Lung (tissue), 12 donors: Measurements from ENCODE around the gene COPZ2. TPM values are rescaled to one million over a fixed set of nuclear protein-coding genes. Genes with fewer than 3 reads are reported as not detected.
A peak's percentile ranks its signal among the peaks of the same experiment; 100 is the strongest.
"Not testable (repeated sequence)": the region's sequence is repeated elsewhere in the genome, so short reads cannot be mapped to it uniquely, and the experiment has no call there.

Source experiments
- ATAC-seq: fragments of 200-7000 bp; cut with Tn5 transposase; one replicate; pipeline ENCODE4 v1.9.1; 2020; ENCODE audit warnings: moderate number of reproducible peaks; ENCODE audit not compliant: insufficient read depth, low FRiP score
- DNase-seq, 3 donors: peaks; one replicate each; pipeline ENCODE4 v3.0.0-alpha.2; 2013 to 2017
- H3K27ac ChIP-seq, 2 donors: one replicate each; pipeline ENCODE4 v1.5.1; 2013; ENCODE audit warnings: mild to moderate bottlenecking in 2 of 2, moderate library complexity in 2 of 2, control low read depth in 1 of 2, inconsistent platforms in 1 of 2, low read depth in 1 of 2, low read length in 1 of 2
- H3K27me3 ChIP-seq, 3 donors: one replicate each; pipeline ENCODE4 v1.5.1; 2013; ENCODE audit warnings: low read length in 2 of 3; ENCODE audit not compliant: control insufficient read depth in 3 of 3, insufficient read depth in 3 of 3
- H3K36me3 ChIP-seq, 4 donors: one replicate each; pipeline ENCODE4 v1.5.1; 2013; ENCODE audit warnings: low read length in 4 of 4, mild to moderate bottlenecking in 1 of 4, moderate library complexity in 1 of 4; ENCODE audit not compliant: control insufficient read depth in 4 of 4, insufficient read depth in 4 of 4
- H3K4me1 ChIP-seq, 5 donors: one replicate each; pipeline ENCODE4 v1.5.1; 2013; ENCODE audit warnings: low read length in 5 of 5, mild to moderate bottlenecking in 2 of 5, moderate library complexity in 1 of 5; ENCODE audit not compliant: control insufficient read depth in 5 of 5, insufficient read depth in 5 of 5
- H3K4me3 ChIP-seq: one replicate; pipeline ENCODE4 v1.5.1; 2013; ENCODE audit warnings: mild to moderate bottlenecking, control low read depth, moderate library complexity
- H3K9ac ChIP-seq, 2 donors: one replicate each; pipeline ENCODE4 v1.5.1; 2013; ENCODE audit warnings: low read length in 2 of 2, control low read depth in 1 of 2; ENCODE audit not compliant: insufficient read depth in 1 of 2
- H3K9me3 ChIP-seq, 4 donors: one replicate each; pipeline ENCODE4 v1.5.1; 2013; ENCODE audit warnings: low read length in 3 of 4, mild to moderate bottlenecking in 1 of 4, moderate library complexity in 1 of 4; ENCODE audit not compliant: control insufficient read depth in 4 of 4, insufficient read depth in 3 of 4
- WGBS, 2 donors: extraction: QIAGEN DNeasy Blood & Tissue Kit; methylation state at CpG; one replicate each; pipeline ENCODE4 v1.1.7; 2013; 5-methylcytosine and 5-hydroxymethylcytosine counted together
- polyA plus RNA-seq, 2 donors: library from polyadenylated mRNA; stranded (reverse); fragments of 200-250 nt; gene quantifications; one replicate each; pipeline ENCODE4 v1.2.1, GENCODE V29; 2013
- total RNA-seq, 2 donors: library from RNA; depleted of rRNA in 1 of 2; stranded (reverse); fragments of >200 nt in 1 of 2; gene quantifications; one replicate each; pipeline ENCODE4 v1.2.1, GENCODE V29; 2014 to 2021
- TF ChIP-seq, protein P1 (sequence below): IDR thresholded peaks from 2 replicates; pipeline ENCODE4 v1.5.1; 2012; ENCODE audit warnings: mild to moderate bottlenecking; ENCODE audit errors: control extremely low read depth, extremely low read depth
- donor health status: control.
- donor health status: control.
- donor health status: Bipolar disorder and iron deficiency.
- donor health status: healthy.
- donor health status: DM: yes; HTN: yes; CAD: no.

COPZ2 gene
- total and polyA plus RNA-seq, 4 donors: 6.2 to 25.5 (median 11.6) TPM

DNA sequence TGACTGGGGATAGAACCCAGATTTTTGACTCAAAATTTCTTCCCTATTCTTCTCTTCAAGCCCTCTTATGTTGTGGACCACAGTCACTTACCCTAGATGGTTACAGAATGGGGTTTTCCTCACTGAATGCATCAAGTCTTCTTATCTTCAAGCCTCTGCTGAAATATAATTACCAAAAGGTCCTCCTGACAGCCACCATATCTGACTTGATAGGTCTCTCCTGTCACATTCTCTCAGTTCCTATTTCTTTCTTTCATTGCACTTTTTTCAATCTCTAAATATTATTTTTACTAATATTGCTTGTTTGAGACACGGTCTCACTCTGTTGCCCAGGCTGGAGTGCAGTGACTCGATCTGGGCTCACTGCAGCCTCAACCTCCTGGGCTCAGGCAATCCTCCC, 1.1 kb upstream of the COPZ2 start:
- Histone ChIP-seq H3K27me3 (peaks cover 0 to 20% (median 3%) of the 10 kb centered on the region in 3 donors), H3K9ac (no peak overlapping the region), H3K27ac (no peak overlapping the region), H3K4me1 (peaks cover 0 to 15% (median 4%) of the 10 kb centered on the region in 5 donors), H3K36me3 (no peaks in the 10 kb centered on the region), H3K9me3 (no peaks in the 10 kb centered on the region), H3K4me3 (no peak overlapping the region)
- no peak for DNase-seq
- no peak for ATAC-seq
- TF ChIP-seq, protein P1, sequence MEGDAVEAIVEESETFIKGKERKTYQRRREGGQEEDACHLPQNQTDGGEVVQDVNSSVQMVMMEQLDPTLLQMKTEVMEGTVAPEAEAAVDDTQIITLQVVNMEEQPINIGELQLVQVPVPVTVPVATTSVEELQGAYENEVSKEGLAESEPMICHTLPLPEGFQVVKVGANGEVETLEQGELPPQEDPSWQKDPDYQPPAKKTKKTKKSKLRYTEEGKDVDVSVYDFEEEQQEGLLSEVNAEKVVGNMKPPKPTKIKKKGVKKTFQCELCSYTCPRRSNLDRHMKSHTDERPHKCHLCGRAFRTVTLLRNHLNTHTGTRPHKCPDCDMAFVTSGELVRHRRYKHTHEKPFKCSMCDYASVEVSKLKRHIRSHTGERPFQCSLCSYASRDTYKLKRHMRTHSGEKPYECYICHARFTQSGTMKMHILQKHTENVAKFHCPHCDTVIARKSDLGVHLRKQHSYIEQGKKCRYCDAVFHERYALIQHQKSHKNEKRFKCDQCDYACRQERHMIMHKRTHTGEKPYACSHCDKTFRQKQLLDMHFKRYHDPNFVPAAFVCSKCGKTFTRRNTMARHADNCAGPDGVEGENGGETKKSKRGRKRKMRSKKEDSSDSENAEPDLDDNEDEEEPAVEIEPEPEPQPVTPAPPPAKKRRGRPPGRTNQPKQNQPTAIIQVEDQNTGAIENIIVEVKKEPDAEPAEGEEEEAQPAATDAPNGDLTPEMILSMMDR: no peak
- 83 to 88% methylated on average over 2 of the region's 2 CpGs for WGBS, 2 donors

DNA sequence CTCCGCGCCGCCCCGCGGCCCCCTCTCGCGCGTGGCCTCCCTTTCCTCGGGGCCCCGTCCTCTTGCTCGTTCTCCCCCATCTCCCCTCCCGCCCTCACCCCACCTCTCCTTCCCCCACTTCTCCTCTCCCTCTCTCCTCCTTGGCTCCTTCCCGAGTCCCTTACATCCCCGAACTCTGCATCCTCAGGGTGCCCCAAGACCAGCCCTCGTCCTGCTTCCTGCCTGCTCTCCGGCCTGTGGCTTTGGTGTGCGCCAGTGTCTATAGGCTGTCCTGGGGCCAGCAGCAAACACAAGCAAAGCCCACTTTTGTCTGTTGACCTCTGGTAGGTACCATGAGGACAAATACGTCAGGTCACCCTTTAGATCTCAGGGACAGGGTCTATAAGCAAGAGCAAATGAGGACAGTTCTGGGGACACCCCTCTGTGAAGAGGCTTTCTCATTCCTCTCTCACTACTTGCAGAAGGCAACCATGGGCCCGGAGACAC, 284 bp upstream of the COPZ2 start:
- Histone ChIP-seq H3K4me3 (no peak overlapping the region), H3K9me3 (no peaks in the 10 kb centered on the region), H3K4me1 (peaks cover 0 to 15% (median 4%) of the 10 kb centered on the region in 5 donors), H3K36me3 (no peaks in the 10 kb centered on the region), H3K27ac (no peak overlapping the region), H3K9ac (no peak overlapping the region), H3K27me3 (peaks cover 0 to 20% (median 3%) of the 10 kb centered on the region in 3 donors)
- peak in 1 of 3 donors; percentile 24 for DNase-seq
- no peak for ATAC-seq
- TF ChIP-seq, protein P1: no peak
- 9 to 19% methylated on average over 8 to 19 of the region's 19 CpGs for WGBS, 2 donors

DNA sequence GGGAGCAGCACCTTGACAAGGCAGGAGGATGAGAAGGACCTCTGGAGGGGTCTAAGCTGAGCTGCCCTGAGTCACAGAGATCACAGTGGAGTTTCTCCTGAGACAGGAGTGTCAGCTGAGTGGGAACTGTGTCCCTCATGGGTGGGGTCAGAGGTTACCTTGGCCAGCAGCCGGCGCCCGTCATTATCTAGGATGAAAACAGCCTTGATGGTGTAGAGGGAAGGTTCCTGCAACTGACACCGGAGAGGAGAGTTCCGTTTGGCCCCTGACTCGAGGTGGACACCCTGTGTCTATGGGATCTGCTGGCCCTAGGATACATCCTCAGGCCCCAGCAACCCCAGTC, 933 bp downstream of the COPZ2 start:
- H3K27me3 ChIP-seq: peaks cover 0 to 20% (median 3%) of the 10 kb centered on the region in 3 donors
- H3K27ac ChIP-seq: peak overlapping the region in 1 of 2 donors; percentile 51
- H3K4me1 ChIP-seq: peaks cover 0 to 15% (median 4%) of the 10 kb centered on the region in 5 donors
- ATAC-seq (no peak), DNase-seq (no peak)
- no peak overlapping the region for H3K4me3 ChIP-seq
- no peak overlapping the region for H3K9ac ChIP-seq
- H3K9me3 ChIP-seq: no peaks in the 10 kb centered on the region
- TF ChIP-seq, protein P1: no peak
- H3K36me3 ChIP-seq: peaks cover 0 to 4% (median 0%) of the 10 kb centered on the region in 4 donors
- 64 to 69% methylated on average over 6 of the region's 6 CpGs for WGBS, 2 donors

- H3K9me3 ChIP-seq, H3K36me3 ChIP-seq, DNase-seq, H3K9ac ChIP-seq, H3K4me3 ChIP-seq, H3K27ac ChIP-seq, ATAC-seq: not testable (repeated sequence)
- peaks cover 0 to 15% (median 4%) of the 10 kb centered on the region in 5 donors for H3K4me1 ChIP-seq
- H3K27me3 ChIP-seq: peaks cover 0 to 20% (median 3%) of the 10 kb centered on the region in 3 donors
- WGBS, 2 donors: 82 to 88% methylated on average over 12 of the region's 12 CpGs
Measured at GRCh38 chr17:48034734-48035133, 2.9 kb downstream of the COPZ2 start.
